ENCODE results near the gene PLXND1.
A peak's percentile ranks its signal among the peaks of the same experiment; 100 is the strongest.
"Not testable (repeated sequence)": the region's sequence is repeated elsewhere in the genome, so short reads cannot be mapped to it uniquely, and the experiment has no call there.

Gene PLXND1

GRCh38 chr3:129612534-129613366, 6.3 kb upstream of the PLXND1 start:
- DNase-seq = no peak

GRCh38 chr3:129611812-129612533, 5.5 kb upstream of the PLXND1 start:
- no peak for DNase-seq

- DNase-seq = no peak
Measured at GRCh38 chr3:129611446-129611800, 4.9 kb upstream of the PLXND1 start.

GRCh38 chr3:129610794-129611445, 4.4 kb upstream of the PLXND1 start:
- not testable (repeated sequence) for DNase-seq

GRCh38 chr3:129610276-129610675, 3.8 kb upstream of the PLXND1 start:
- no peak for DNase-seq

GRCh38 chr3:129609591-129610182, 3.2 kb upstream of the PLXND1 start:
- DNase-seq = no peak

GRCh38 chr3:129608936-129609590, 2.6 kb upstream of the PLXND1 start:
- no peak for DNase-seq

GRCh38 chr3:129608087-129608935, 1.8 kb upstream of the PLXND1 start:
- DNase-seq = no peak

- no peak for DNase-seq
Measured at GRCh38 chr3:129607391-129608068, 1.1 kb upstream of the PLXND1 start.

GRCh38 chr3:129605922-129606635, 397 bp downstream of the PLXND1 start:
- no peak for DNase-seq

GRCh38 chr3:129605203-129605921, 1.1 kb downstream of the PLXND1 start:
- peak; percentile 38 for DNase-seq

- no peak for DNase-seq
Measured at GRCh38 chr3:129604767-129605166, 1.7 kb downstream of the PLXND1 start.

- no peak for DNase-seq
Measured at GRCh38 chr3:129603991-129604749, 2.3 kb downstream of the PLXND1 start.

GRCh38 chr3:129603561-129603942, 2.9 kb downstream of the PLXND1 start:
- no peak for DNase-seq

GRCh38 chr3:129602730-129603560, 3.5 kb downstream of the PLXND1 start:
- DNase-seq = no peak

- DNase-seq = no peak
Measured at GRCh38 chr3:129602309-129602708, 4.2 kb downstream of the PLXND1 start.

- DNase-seq = no peak
Measured at GRCh38 chr3:129601713-129602112, 4.8 kb downstream of the PLXND1 start.

GRCh38 chr3:129600348-129600747, 6.1 kb downstream of the PLXND1 start:
- DNase-seq = no peak
